NT2/D1 (cell line): Measurements from ENCODE around the gene PTPRN2.

Source experiments
- DNase-seq: peaks from one replicate; pipeline ENCODE4 v3.0.0-alpha.2; 2011; ENCODE audit warnings: low read depth, low spot score
- H3K27me3 ChIP-seq: 2 replicates; pipeline ENCODE4 v1.6.0; 2011; ENCODE audit warnings: mild to moderate bottlenecking; ENCODE audit not compliant: insufficient read length, insufficient read depth
- H3K36me3 ChIP-seq: 2 replicates; pipeline ENCODE4 v1.6.1; 2011; ENCODE audit warnings: mild to moderate bottlenecking, low read length, mixed read lengths; ENCODE audit not compliant: insufficient read depth, insufficient read length
- H3K4me1 ChIP-seq: 2 replicates; pipeline ENCODE4 v1.5.1; 2011; ENCODE audit not compliant: insufficient read depth, insufficient read length
- H3K4me3 ChIP-seq: 2 replicates; pipeline ENCODE4 v1.5.1; 2011; ENCODE audit warnings: low read depth; ENCODE audit not compliant: insufficient read length
- H3K9ac ChIP-seq: 2 replicates; pipeline ENCODE4 v1.6.0; 2011; ENCODE audit warnings: low read depth; ENCODE audit not compliant: insufficient read length
- H3K9me3 ChIP-seq: 2 replicates; pipeline ENCODE4 v1.5.1; 2011; ENCODE audit warnings: mild to moderate bottlenecking, low read length; ENCODE audit not compliant: insufficient read depth
- SUZ12 ChIP-seq: IDR thresholded peaks from 2 replicates; pipeline ENCODE4 v1.6.1; 2011; ENCODE audit not compliant: insufficient read length, insufficient read depth; ENCODE audit errors: extremely low read depth
- YY1 ChIP-seq: IDR thresholded peaks from 2 replicates; pipeline ENCODE4 v1.6.1; 2011; ENCODE audit not compliant: insufficient read length, insufficient read depth
- ZNF274 ChIP-seq: IDR thresholded peaks from 2 replicates; pipeline ENCODE4 v1.6.1; 2011; ENCODE audit warnings: mild to moderate bottlenecking, low read depth, low read length

Gene PTPRN2

GRCh38 chr7:157832866-157833607, 754.6 kb downstream of the PTPRN2 start:
- Histone ChIP-seq H3K4me3 (no peak overlapping the region), H3K9ac (no peak overlapping the region), H3K36me3 (no peaks in the 10 kb centered on the region), H3K27me3 (no peaks in the 10 kb centered on the region), H3K4me1 (no peaks in the 10 kb centered on the region), H3K9me3 (no peaks in the 10 kb centered on the region)
- no peak for TF ChIP-seq YY1
- no peak for TF ChIP-seq ZNF274
- TF ChIP-seq SUZ12, result no peak
- no peak for DNase-seq

- H3K27me3 ChIP-seq, result no peaks in the 10 kb centered on the region
- no peak overlapping the region for H3K4me3 ChIP-seq
- no peaks in the 10 kb centered on the region for H3K4me1 ChIP-seq
- no peak overlapping the region for H3K9ac ChIP-seq
- TF ChIP-seq ZNF274, result no peak
- no peak for TF ChIP-seq YY1
- no peak for TF ChIP-seq SUZ12
- H3K36me3 ChIP-seq, result no peaks in the 10 kb centered on the region
- DNase-seq, result no peak
- H3K9me3 ChIP-seq, result no peaks in the 10 kb centered on the region
These were observed 755.2 kb downstream of the PTPRN2 start for GRCh38 chr7:157832421-157832820.

DNA sequence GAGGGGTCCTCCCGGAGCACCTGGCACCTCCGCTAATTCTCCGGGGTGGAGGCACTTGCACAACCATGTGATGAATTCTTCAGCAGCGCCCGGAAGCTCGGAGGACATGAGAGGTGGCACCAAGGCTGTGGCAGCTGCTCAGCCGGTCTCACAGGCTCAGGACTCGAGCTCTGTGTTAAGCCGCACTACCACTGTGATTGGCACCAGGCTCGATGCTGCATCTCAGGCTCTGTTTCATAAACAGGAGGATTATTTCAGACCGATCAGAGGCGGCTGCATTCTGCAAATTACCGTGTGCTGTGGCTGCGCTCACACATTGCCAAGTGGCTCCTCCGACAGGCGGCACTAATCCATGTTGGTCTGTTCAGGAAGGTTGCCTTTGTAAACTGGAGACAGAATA, 755.6 kb downstream of the PTPRN2 start:
- no peak overlapping the region for H3K4me3 ChIP-seq
- no peak overlapping the region for H3K9ac ChIP-seq
- no peak for DNase-seq
- H3K36me3 ChIP-seq, result no peaks in the 10 kb centered on the region
- no peaks in the 10 kb centered on the region for H3K27me3 ChIP-seq
- no peaks in the 10 kb centered on the region for H3K9me3 ChIP-seq
- no peaks in the 10 kb centered on the region for H3K4me1 ChIP-seq
- TF ChIP-seq ZNF274 (no peak), SUZ12 (no peak), YY1 (no peak)

DNA sequence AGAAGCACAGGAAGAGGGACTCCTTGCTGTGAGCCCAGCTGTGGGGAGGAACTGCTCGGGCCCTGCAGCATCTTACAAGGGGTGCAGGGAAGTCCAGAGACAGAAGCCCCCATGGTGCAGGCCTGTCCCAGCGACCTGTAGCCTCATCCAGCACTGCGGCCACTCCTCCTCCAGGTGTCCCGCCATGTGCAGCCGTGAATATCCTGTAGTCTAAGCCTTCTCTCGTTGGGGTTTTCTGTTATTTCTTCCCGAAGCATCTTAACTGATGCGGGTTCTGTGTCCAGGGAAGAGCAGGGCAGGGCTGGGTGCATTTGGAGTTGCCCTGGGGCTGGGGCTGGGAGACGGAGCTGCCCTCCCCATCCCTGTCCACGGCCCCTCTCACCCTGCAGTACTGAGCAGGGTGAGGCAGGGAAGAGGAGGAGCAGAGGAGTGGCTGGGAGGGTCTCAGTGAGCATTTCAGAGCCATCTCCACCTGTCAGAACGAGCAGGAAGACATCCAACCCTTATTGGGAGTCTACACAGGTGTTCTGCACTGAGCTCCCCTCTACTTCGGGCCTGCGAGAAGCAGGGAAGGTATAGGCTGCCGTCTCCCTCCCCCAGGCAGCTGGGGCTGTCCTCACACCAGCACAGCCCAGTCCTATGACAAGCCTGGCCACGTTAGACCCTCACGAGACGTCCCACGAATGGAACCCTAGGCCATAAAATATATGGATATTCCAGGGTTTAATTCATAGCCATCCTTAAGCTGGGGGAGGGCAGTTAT, 756.3 kb downstream of the PTPRN2 start:
- TF ChIP-seq SUZ12, result no peak
- TF ChIP-seq YY1, result no peak
- TF ChIP-seq ZNF274, result no peak
- no peaks in the 10 kb centered on the region for H3K36me3 ChIP-seq
- no peaks in the 10 kb centered on the region for H3K27me3 ChIP-seq
- no peak overlapping the region for H3K9ac ChIP-seq
- H3K4me3 ChIP-seq, result no peak overlapping the region
- no peaks in the 10 kb centered on the region for H3K4me1 ChIP-seq
- no peak for DNase-seq
- no peaks in the 10 kb centered on the region for H3K9me3 ChIP-seq

DNA sequence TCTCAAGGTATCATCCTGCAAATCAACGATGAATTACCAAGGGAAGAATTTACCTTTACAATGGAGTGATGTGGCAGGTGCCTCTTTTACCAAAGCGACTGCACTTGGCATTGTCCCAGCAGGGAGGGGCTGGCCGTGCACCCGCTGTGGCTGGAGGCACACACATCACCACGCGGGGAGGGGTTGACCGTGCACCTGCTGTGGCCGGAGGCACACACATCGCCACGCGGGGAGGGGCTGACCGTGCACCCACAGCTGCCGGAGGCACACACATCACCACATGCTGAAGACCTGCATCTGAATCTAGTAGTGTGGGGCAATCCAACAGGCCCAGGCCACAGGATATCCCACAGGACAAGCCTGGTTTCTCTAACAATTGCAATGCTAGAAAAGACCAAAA, 757.3 kb downstream of the PTPRN2 start:
- H3K4me1 ChIP-seq, result no peaks in the 10 kb centered on the region
- DNase-seq, result no peak
- H3K9me3 ChIP-seq, result no peaks in the 10 kb centered on the region
- no peaks in the 10 kb centered on the region for H3K36me3 ChIP-seq
- H3K27me3 ChIP-seq, result no peaks in the 10 kb centered on the region
- no peak overlapping the region for H3K9ac ChIP-seq
- H3K4me3 ChIP-seq, result no peak overlapping the region
- TF ChIP-seq SUZ12 (no peak), YY1 (no peak), ZNF274 (no peak)

DNA sequence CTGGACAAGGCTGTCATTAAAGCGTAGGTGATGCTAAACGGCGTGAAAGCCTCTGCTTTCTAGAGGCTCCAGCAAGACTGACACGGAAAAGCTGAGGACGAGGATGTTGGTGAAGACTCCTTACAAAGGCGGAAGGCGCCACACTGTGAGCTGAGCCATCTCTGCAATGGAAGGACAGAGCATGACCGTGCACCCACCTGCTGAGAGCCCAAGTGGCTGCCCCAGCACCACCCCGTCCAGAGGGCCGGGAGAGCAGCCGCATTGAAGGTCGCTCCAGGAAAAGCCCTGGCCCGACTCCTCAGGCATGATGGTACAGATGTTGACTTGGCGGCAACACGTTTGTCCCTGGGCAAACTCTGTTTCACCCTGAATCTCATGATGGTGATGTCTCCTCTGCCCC, 758.1 kb downstream of the PTPRN2 start:
- Histone ChIP-seq H3K27me3 (no peaks in the 10 kb centered on the region), H3K4me1 (no peaks in the 10 kb centered on the region), H3K9ac (no peak overlapping the region), H3K9me3 (no peaks in the 10 kb centered on the region), H3K4me3 (no peak overlapping the region), H3K36me3 (no peaks in the 10 kb centered on the region)
- TF ChIP-seq YY1, result no peak
- no peak for TF ChIP-seq SUZ12
- no peak for TF ChIP-seq ZNF274
- DNase-seq, result no peak

- Histone ChIP-seq H3K4me3 (no peak overlapping the region), H3K4me1 (no peaks in the 10 kb centered on the region), H3K9ac (no peak overlapping the region), H3K36me3 (no peaks in the 10 kb centered on the region), H3K9me3 (no peaks in the 10 kb centered on the region), H3K27me3 (no peaks in the 10 kb centered on the region)
- no peak for DNase-seq
- TF ChIP-seq ZNF274, result no peak
These were observed 758.7 kb downstream of the PTPRN2 start for GRCh38 chr7:157828881-157829280.
